D721Med (cell line): ENCODE measurements around the gene C11orf21.

Experiments
- DNase-seq: peaks from one replicate; pipeline ENCODE4 v3.0.0; 2011; ENCODE audit warnings: low spot score; ENCODE audit not compliant: insufficient read length
- FAIRE-seq: peaks from 2 replicates; lab custom pipeline; 2011; peaks lifted over from hg19 to GRCh38; lab: Jason Lieb, UNC
- TF ChIP-seq, protein P1 (sequence below): IDR thresholded peaks from 2 replicates; pipeline ENCODE4 v1.5.1; 2012; ENCODE audit warnings: mild to moderate bottlenecking, control low read depth; ENCODE audit not compliant: insufficient read depth; ENCODE audit errors: missing control alignments

C11orf21 gene

GRCh38 chr11:2267851-2268728, 33.6 kb downstream of the C11orf21 start:
- TF ChIP-seq, protein P1, sequence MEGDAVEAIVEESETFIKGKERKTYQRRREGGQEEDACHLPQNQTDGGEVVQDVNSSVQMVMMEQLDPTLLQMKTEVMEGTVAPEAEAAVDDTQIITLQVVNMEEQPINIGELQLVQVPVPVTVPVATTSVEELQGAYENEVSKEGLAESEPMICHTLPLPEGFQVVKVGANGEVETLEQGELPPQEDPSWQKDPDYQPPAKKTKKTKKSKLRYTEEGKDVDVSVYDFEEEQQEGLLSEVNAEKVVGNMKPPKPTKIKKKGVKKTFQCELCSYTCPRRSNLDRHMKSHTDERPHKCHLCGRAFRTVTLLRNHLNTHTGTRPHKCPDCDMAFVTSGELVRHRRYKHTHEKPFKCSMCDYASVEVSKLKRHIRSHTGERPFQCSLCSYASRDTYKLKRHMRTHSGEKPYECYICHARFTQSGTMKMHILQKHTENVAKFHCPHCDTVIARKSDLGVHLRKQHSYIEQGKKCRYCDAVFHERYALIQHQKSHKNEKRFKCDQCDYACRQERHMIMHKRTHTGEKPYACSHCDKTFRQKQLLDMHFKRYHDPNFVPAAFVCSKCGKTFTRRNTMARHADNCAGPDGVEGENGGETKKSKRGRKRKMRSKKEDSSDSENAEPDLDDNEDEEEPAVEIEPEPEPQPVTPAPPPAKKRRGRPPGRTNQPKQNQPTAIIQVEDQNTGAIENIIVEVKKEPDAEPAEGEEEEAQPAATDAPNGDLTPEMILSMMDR, result no peak
- FAIRE-seq (no peak), DNase-seq (no peak)

DNA sequence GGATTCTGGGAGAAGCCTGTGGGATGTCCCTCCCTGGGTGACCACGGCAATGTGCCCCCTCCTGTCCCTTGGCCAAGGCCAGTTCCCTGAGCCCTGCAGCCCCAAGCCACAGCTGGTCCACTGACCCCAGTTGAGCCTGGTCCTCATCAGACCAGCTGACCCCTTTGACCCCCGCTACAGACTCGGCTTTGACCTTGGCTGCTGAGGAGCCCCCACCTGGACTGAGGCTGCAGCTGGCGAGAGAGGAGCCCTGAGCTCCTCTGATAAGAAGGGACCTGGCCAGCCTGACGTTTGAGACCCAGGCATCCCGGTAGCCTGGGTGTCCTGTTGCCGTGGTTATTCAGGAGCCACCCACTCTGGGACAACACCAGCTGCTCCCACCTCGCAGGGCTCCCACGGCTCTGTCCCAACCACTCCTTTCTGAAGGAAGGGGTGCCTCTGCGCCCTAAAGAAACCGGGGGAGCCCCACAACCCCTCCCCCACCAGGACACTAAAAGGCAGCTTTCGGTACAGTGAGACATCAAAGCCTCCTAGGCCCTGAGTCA, 34.3 kb downstream of the C11orf21 start:
- DNase-seq (no peak), FAIRE-seq (no peak)

GRCh38 chr11:2266586-2267305, 35.0 kb downstream of the C11orf21 start:
- FAIRE-seq, result no peak
- DNase-seq, result no peak
- TF ChIP-seq, protein P1, result no peak

More for the DNA sequence above, 34.3 kb downstream of the C11orf21 start:
- TF ChIP-seq, protein P1, result no peak

- no peak for DNase-seq
- FAIRE-seq, result no peak
- TF ChIP-seq, protein P1, result no peak
Observed at GRCh38 chr11:2265854-2266585, 35.7 kb downstream of the C11orf21 start.

DNA sequence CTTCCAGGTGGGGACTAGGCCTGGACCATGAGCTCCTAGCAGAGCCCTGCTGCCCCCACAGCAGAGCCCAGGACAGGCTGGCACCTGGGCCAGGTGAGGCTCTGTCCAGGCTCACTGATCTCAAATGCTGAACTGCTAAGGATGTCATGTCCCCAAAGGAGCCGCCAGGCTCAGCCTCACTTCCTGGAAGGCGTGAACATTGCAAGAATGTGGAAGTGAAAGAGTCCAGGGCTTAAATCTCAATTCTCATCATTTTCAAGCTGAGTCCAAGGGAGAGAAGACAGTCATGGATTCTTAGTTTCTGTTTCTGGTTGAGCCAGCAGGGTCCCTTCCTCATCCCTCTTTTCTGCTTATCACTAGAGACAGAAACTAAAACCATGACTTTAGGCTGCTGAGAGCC, 36.3 kb downstream of the C11orf21 start:
- DNase-seq (no peak), FAIRE-seq (no peak)
- TF ChIP-seq, protein P1, result no peak

- no peak for DNase-seq
- TF ChIP-seq, protein P1, result no peak
- no peak for FAIRE-seq
Observed at GRCh38 chr11:2264366-2265053, 37.2 kb downstream of the C11orf21 start.
